Measurements from ENCODE around the gene HS1BP3.

The HS1BP3 gene

GRCh38 chr2:20593072-20594034 is 57.5 kb downstream of the HS1BP3 start:
- H3K9me3 ChIP-seq (ENCODE audit: control insufficient read depth, low read length), result no peaks in the 10 kb centered on the region
- no peak overlapping the region for H3K4me3 ChIP-seq (ENCODE audit: insufficient read depth, low read depth, low read length, poor library complexity, severe bottlenecking)
- H3K36me3 ChIP-seq (ENCODE audit: control insufficient read depth, insufficient read depth, low read length), result no peaks in the 10 kb centered on the region
- H3K27me3 ChIP-seq (replicated peaks; ENCODE audit: control insufficient read depth, insufficient read depth, low read length, poor library complexity, severe bottlenecking), result no peaks in the 10 kb centered on the region
- no peak overlapping the region for H3K27ac ChIP-seq (ENCODE audit: insufficient read depth, low read length, poor library complexity, severe bottlenecking)
- no peak for DNase-seq
- H3K4me1 ChIP-seq (ENCODE audit: control insufficient read depth, insufficient read depth, low read length, poor library complexity, severe bottlenecking), result no peaks in the 10 kb centered on the region

GRCh38 chr2:20592106-20593071 is 58.5 kb downstream of the HS1BP3 start:
- Histone ChIP-seq H3K4me1 (ENCODE audit: control insufficient read depth, insufficient read depth, low read length, poor library complexity, severe bottlenecking) (no peaks in the 10 kb centered on the region), H3K27ac (ENCODE audit: insufficient read depth, low read length, poor library complexity, severe bottlenecking) (no peak overlapping the region), H3K27me3 (replicated peaks; ENCODE audit: control insufficient read depth, insufficient read depth, low read length, poor library complexity, severe bottlenecking) (no peaks in the 10 kb centered on the region), H3K9me3 (ENCODE audit: control insufficient read depth, low read length) (no peaks in the 10 kb centered on the region), H3K36me3 (ENCODE audit: control insufficient read depth, insufficient read depth, low read length) (no peaks in the 10 kb centered on the region), H3K4me3 (ENCODE audit: insufficient read depth, low read depth, low read length, poor library complexity, severe bottlenecking) (no peak overlapping the region)
- DNase-seq, result no peak

DNA sequence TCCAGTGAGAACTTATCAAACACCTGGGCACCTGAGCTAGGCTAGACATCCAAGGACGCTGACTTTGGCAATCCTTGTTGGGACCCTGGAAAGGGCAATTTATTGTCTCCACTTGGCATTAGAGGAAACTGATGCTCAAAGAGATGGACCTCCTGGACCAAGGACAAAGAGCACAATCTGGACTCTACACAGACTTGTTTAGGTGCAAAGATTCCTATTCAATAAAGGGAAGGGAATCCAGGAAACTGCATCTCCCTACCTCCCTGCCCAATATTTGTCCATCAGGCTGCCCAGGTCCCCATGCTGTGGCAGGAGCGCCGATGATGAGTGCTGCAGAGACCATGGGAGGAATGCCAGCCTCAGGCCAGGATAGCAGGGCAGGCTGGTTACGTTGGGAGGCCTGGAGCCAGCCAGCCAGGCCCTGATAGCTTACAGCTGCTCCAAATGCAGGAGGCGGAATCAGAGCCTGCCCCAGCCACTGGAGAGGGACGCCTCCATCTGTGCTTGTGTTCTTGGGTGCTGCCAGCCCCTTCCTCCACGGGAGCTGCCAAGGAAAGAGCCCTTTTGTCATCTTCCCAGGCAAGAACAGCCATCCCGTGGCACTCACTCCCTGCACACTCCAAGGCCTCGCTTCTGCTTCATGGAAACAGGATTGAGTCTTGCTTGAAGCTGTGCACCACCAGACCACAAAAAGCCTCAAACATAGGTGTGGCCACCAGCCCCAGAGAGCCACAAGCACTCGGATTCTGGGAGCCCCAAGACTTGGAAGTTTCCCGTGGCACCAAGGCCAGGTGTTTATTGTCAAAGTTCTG is 60.0 kb downstream of the HS1BP3 start:
- no peaks in the 10 kb centered on the region for H3K9me3 ChIP-seq (ENCODE audit: control insufficient read depth, low read length)
- no peak for DNase-seq

DNA sequence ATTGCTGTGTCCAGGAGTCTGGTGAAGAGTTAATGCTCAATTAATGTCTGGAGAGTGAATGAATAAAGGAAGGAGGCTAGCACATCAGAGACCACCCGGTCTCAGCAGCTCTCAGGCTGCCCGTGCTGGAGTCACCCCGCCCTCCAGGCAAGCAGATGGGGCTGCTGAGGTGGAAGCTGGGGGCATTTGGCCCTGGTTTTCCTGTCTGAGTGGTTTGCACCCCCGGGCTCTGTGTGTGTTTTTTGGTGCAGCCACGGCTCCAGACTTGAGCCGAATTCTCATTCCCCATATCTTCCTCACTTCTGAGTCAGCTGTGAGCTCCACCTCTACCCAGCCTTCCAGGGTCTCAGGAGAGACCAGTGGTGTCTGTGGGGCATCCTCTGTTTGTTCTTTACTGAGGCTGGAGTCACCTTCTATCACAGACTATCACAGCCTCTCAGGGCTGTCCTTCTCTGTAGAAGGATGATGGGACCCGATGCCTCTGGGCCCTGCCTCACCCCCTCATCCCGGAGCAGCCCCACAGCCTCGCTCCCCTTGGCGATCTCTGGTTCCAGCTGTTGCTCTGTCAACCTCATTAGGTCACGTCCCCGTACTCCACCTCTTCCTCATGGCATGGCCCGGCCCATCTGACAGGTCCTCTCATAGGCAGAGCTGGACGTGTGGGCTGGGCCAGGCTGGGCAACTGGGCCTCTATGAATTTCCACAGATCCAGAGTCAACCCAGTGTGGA is 60.8 kb downstream of the HS1BP3 start:
- H3K4me1 ChIP-seq (ENCODE audit: control insufficient read depth, insufficient read depth, low read length, poor library complexity, severe bottlenecking), result no peaks in the 10 kb centered on the region
- no peak for DNase-seq
- no peaks in the 10 kb centered on the region for H3K27me3 ChIP-seq (replicated peaks; ENCODE audit: control insufficient read depth, insufficient read depth, low read length, poor library complexity, severe bottlenecking)
- no peak overlapping the region for H3K27ac ChIP-seq (ENCODE audit: insufficient read depth, low read length, poor library complexity, severe bottlenecking)
- no peaks in the 10 kb centered on the region for H3K36me3 ChIP-seq (ENCODE audit: control insufficient read depth, insufficient read depth, low read length)
- no peaks in the 10 kb centered on the region for H3K9me3 ChIP-seq (ENCODE audit: control insufficient read depth, low read length)
- H3K4me3 ChIP-seq (ENCODE audit: insufficient read depth, low read depth, low read length, poor library complexity, severe bottlenecking), result no peak overlapping the region

More for the DNA sequence above, 60.0 kb downstream of the HS1BP3 start:
- Histone ChIP-seq H3K27ac (ENCODE audit: insufficient read depth, low read length, poor library complexity, severe bottlenecking) (no peak overlapping the region), H3K4me1 (ENCODE audit: control insufficient read depth, insufficient read depth, low read length, poor library complexity, severe bottlenecking) (no peaks in the 10 kb centered on the region), H3K4me3 (ENCODE audit: insufficient read depth, low read depth, low read length, poor library complexity, severe bottlenecking) (no peak overlapping the region), H3K36me3 (ENCODE audit: control insufficient read depth, insufficient read depth, low read length) (no peaks in the 10 kb centered on the region), H3K27me3 (replicated peaks; ENCODE audit: control insufficient read depth, insufficient read depth, low read length, poor library complexity, severe bottlenecking) (no peaks in the 10 kb centered on the region)

- no peak for DNase-seq
- H3K36me3 ChIP-seq (ENCODE audit: control insufficient read depth, insufficient read depth, low read length), result no peaks in the 10 kb centered on the region
- no peaks in the 10 kb centered on the region for H3K9me3 ChIP-seq (ENCODE audit: control insufficient read depth, low read length)
- no peak overlapping the region for H3K27ac ChIP-seq (ENCODE audit: insufficient read depth, low read length, poor library complexity, severe bottlenecking)
- H3K4me3 ChIP-seq (ENCODE audit: insufficient read depth, low read depth, low read length, poor library complexity, severe bottlenecking), result no peak overlapping the region
- H3K4me1 ChIP-seq (ENCODE audit: control insufficient read depth, insufficient read depth, low read length, poor library complexity, severe bottlenecking), result no peaks in the 10 kb centered on the region
- H3K27me3 ChIP-seq (replicated peaks; ENCODE audit: control insufficient read depth, insufficient read depth, low read length, poor library complexity, severe bottlenecking), result no peaks in the 10 kb centered on the region
Measured at GRCh38 chr2:20588918-20589871, 61.7 kb downstream of the HS1BP3 start.

DNA sequence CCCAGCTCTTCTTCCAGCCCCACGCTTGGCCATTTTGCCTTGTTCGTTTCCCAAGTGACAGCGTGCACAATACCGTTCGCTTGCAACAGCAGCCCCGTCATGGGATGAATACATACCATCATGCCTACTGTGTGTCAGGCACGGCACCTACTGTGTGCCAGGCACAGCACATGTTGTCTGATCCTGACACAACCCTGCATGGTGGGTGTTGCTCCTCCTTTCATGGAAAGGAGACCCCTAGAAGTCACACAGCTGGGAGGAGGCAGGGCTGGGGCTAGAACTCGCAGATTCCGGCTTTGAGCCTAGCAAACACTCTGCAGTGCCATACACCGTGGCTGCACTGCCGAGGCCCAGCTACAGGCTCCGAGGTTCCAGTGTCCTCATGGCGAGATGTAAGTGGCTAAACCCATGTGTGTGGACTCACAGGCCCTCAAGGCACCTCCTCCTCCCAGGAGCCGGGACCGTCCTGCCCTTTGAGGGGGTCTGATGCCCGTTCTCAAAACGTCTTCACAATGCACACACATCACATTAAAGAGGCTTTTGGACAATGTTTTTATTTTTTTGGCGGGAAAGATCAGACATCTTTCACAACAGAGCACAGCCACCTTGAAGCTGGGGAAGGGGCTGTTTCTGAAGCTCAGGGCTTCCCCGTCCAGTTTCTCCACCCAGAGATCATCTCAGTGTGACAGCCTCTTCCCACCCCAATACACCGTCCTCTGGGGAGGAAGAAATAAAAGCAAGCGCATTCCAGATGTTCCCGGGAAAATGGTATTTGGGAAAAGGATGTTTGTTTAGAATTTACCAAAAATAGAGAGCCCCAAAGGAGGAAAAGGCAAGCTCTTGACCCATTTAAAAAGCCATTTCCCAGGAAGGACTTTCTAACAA is 64.9 kb downstream of the HS1BP3 start:
- Histone ChIP-seq H3K36me3 (ENCODE audit: control insufficient read depth, insufficient read depth, low read length) (no peaks in the 10 kb centered on the region), H3K27me3 (replicated peaks; ENCODE audit: control insufficient read depth, insufficient read depth, low read length, poor library complexity, severe bottlenecking) (no peaks in the 10 kb centered on the region), H3K9me3 (ENCODE audit: control insufficient read depth, low read length) (no peaks in the 10 kb centered on the region), H3K27ac (ENCODE audit: insufficient read depth, low read length, poor library complexity, severe bottlenecking) (no peak overlapping the region), H3K4me3 (ENCODE audit: insufficient read depth, low read depth, low read length, poor library complexity, severe bottlenecking) (no peak overlapping the region), H3K4me1 (ENCODE audit: control insufficient read depth, insufficient read depth, low read length, poor library complexity, severe bottlenecking) (no peaks in the 10 kb centered on the region)
- no peak for DNase-seq

DNA sequence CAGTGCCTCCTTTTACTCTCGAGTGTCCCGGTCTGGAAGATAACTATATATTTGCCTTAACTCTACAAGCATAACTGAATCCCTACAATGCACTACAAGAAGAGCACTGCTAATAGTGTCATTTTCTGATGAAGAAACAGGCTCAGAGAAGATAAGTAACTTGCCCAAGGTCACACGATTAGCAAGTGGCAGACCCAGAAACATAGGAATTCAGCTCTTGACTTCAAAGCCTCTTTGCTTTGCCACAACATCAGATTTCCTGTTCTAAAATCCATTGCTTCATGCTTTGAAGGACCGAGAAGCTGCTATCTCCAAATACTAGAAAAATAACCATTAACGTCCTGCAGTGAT is 65.6 kb downstream of the HS1BP3 start:
- no peaks in the 10 kb centered on the region for H3K27me3 ChIP-seq (replicated peaks; ENCODE audit: control insufficient read depth, insufficient read depth, low read length, poor library complexity, severe bottlenecking)
- no peak overlapping the region for H3K4me3 ChIP-seq (ENCODE audit: insufficient read depth, low read depth, low read length, poor library complexity, severe bottlenecking)
- H3K4me1 ChIP-seq (ENCODE audit: control insufficient read depth, insufficient read depth, low read length, poor library complexity, severe bottlenecking), result no peaks in the 10 kb centered on the region
- DNase-seq, result no peak
- H3K9me3 ChIP-seq (ENCODE audit: control insufficient read depth, low read length), result no peaks in the 10 kb centered on the region
- no peaks in the 10 kb centered on the region for H3K36me3 ChIP-seq (ENCODE audit: control insufficient read depth, insufficient read depth, low read length)
- no peak overlapping the region for H3K27ac ChIP-seq (ENCODE audit: insufficient read depth, low read length, poor library complexity, severe bottlenecking)

Measured in effector memory CD4-positive, alpha-beta T cell (primary cell).